Endodermal cell (in vitro differentiated cells): Measurements from ENCODE around the gene AKAP13. TPM values are rescaled to one million over a fixed set of nuclear protein-coding genes. Genes with fewer than 3 reads are reported as not detected.
A peak's percentile ranks its signal among the peaks of the same experiment; 100 is the strongest.

Source experiments
- DNase-seq: peaks from one replicate; pipeline ENCODE4 v3.0.0-alpha.2; 2017
- H3K27ac ChIP-seq: 2 replicates; pipeline ENCODE4 v1.5.1; 2013; ENCODE audit warnings: mild to moderate bottlenecking, low read depth, low read length, moderate library complexity
- H3K27me3 ChIP-seq: 2 replicates; pipeline ENCODE4 v1.6.1; 2013; ENCODE audit warnings: mild to moderate bottlenecking, low read length, moderate library complexity; ENCODE audit not compliant: insufficient read depth, control insufficient read depth, poor library complexity, severe bottlenecking
- H3K36me3 ChIP-seq: 2 replicates; pipeline ENCODE4 v1.7.0; 2013; ENCODE audit warnings: mild to moderate bottlenecking, low read length, moderate library complexity; ENCODE audit not compliant: control insufficient read depth, insufficient read depth
- H3K4me1 ChIP-seq: one replicate; pipeline ENCODE4 v1.7.0; 2013; ENCODE audit warnings: low read length; ENCODE audit not compliant: control insufficient read depth, insufficient read depth
- H3K4me3 ChIP-seq: 2 replicates; pipeline ENCODE4 v1.5.1; 2013; ENCODE audit warnings: mild to moderate bottlenecking, low read length, moderate library complexity
- H3K9ac ChIP-seq: 2 replicates; pipeline ENCODE4 v1.6.1; 2013; ENCODE audit warnings: mild to moderate bottlenecking, low read length, moderate library complexity; ENCODE audit not compliant: poor library complexity, severe bottlenecking; ENCODE audit errors: extremely low read depth
- H3K9me3 ChIP-seq: 2 replicates; pipeline ENCODE4 v1.6.1; 2013; ENCODE audit warnings: mild to moderate bottlenecking, low read length, moderate library complexity; ENCODE audit not compliant: control insufficient read depth
- H3K27ac Mint-ChIP-seq: 2 replicates; pipeline ENCODE4 v1.8.0; 2020; ENCODE audit warnings: mixed read lengths
- H3K27me3 Mint-ChIP-seq: 2 replicates; pipeline ENCODE4 v1.8.0; 2021; ENCODE audit warnings: mild to moderate bottlenecking, mixed read lengths; ENCODE audit not compliant: insufficient read depth
- H3K36me3 Mint-ChIP-seq: 2 replicates; pipeline ENCODE4 v1.8.0; 2020; ENCODE audit warnings: low read depth, mixed read lengths
- H3K4me1 Mint-ChIP-seq: 2 replicates; pipeline ENCODE4 v1.8.0; 2020; ENCODE audit warnings: mixed read lengths
- H3K4me3 Mint-ChIP-seq: 2 replicates; pipeline ENCODE4 v1.8.0; 2020; ENCODE audit warnings: mild to moderate bottlenecking, moderate library complexity, mixed read lengths
- H3K9me3 Mint-ChIP-seq: 2 replicates; pipeline ENCODE4 v1.8.0; 2020; ENCODE audit warnings: mild to moderate bottlenecking, mixed read lengths
- CTCF ChIP-seq: fragments of 200-600 bp; sonication (generic); conservative IDR thresholded peaks from 2 replicates; pipeline ENCODE4 v1.5.0; 2021; ENCODE audit warnings: antibody characterized with exemption, mild to moderate bottlenecking
- WGBS, 2 experiments: methylation state at CpG; one replicate each; pipeline versions ENCODE4 v1.1.5 to v1.1.7; 2013; ENCODE audit warnings: missing lambda C conversion rate in 2 of 2, mixed read lengths in 1 of 2; ENCODE audit not compliant: insufficient coverage in 1 of 2, insufficient read length in 1 of 2; 5-methylcytosine and 5-hydroxymethylcytosine counted together
- total RNA-seq, 2 donors: library from RNA; stranded (reverse); fragmentation: NEBNext Ultra II Directional in 1 of 2; extraction: Animal tissue kit (Norgen Biotek cat#: 25700) in 1 of 2; gene quantifications; 2 replicates in 1 of 2; 3 replicates in 1 of 2; pipeline ENCODE4 v1.2.1, GENCODE V29; 2021

The AKAP13 gene
- total RNA-seq, 2 donors from 2014 or later: 115 to 131 TPM

- DNase-seq: no peak
- Histone ChIP-seq H3K36me3 (peaks cover 31% of the 10 kb centered on the region), H3K9me3 (no peaks in the 10 kb centered on the region), H3K27me3 (no peaks in the 10 kb centered on the region), H3K27ac (no peak overlapping the region), H3K4me1 (peaks cover 23% of the 10 kb centered on the region), H3K4me3 (no peak overlapping the region), H3K9ac (no peak overlapping the region)
- no peak for TF ChIP-seq CTCF
- H3K27ac Mint-ChIP-seq: no peak overlapping the region
- H3K36me3 Mint-ChIP-seq: peaks cover 17% of the 10 kb centered on the region
- H3K4me3 Mint-ChIP-seq: no peak overlapping the region
- WGBS, 2 experiments: 80 to 86% methylated on average over 1 to 4 of the region's 4 CpGs
- no peaks in the 10 kb centered on the region for H3K27me3 Mint-ChIP-seq
- H3K9me3 Mint-ChIP-seq: no peaks in the 10 kb centered on the region
- peaks cover 30% of the 10 kb centered on the region for H3K4me1 Mint-ChIP-seq
Measured at GRCh38 chr15:85389772-85390171, 9.4 kb downstream of the AKAP13 start.

- no peak for DNase-seq
- no peak overlapping the region for H3K27ac ChIP-seq
- WGBS, 2 experiments: 83 to 95% methylated on average over 2 of the region's 2 CpGs
- peaks cover 10% of the 10 kb centered on the region for H3K36me3 ChIP-seq
- Mint-ChIP-seq H3K36me3 (peaks cover 2% of the 10 kb centered on the region), H3K27me3 (no peaks in the 10 kb centered on the region), H3K9me3 (no peaks in the 10 kb centered on the region), H3K4me1 (peaks cover 34% of the 10 kb centered on the region), H3K4me3 (no peak overlapping the region), H3K27ac (peak overlapping the region; percentile 53)
- no peaks in the 10 kb centered on the region for H3K27me3 ChIP-seq
- peaks cover 25% of the 10 kb centered on the region for H3K4me1 ChIP-seq
- no peak overlapping the region for H3K9ac ChIP-seq
- no peak for TF ChIP-seq CTCF
- H3K9me3 ChIP-seq: no peaks in the 10 kb centered on the region
- H3K4me3 ChIP-seq: peak overlapping the region; percentile 9
Measured at GRCh38 chr15:85393210-85393609, 12.8 kb downstream of the AKAP13 start.

- Histone ChIP-seq H3K4me1 (peaks cover 23% of the 10 kb centered on the region), H3K27ac (no peak overlapping the region), H3K4me3 (peak overlapping the region; percentile 21), H3K9ac (no peak overlapping the region), H3K9me3 (no peaks in the 10 kb centered on the region), H3K27me3 (no peaks in the 10 kb centered on the region), H3K36me3 (peaks cover 13% of the 10 kb centered on the region)
- WGBS, 2 experiments: 89 to 92% methylated on average over 1 of the region's 2 CpGs
- H3K9me3 Mint-ChIP-seq: no peaks in the 10 kb centered on the region
- H3K36me3 Mint-ChIP-seq: peaks cover 2% of the 10 kb centered on the region
- TF ChIP-seq CTCF: no peak
- no peak for DNase-seq
- H3K4me3 Mint-ChIP-seq: no peak overlapping the region
- H3K4me1 Mint-ChIP-seq: peaks cover 37% of the 10 kb centered on the region
- H3K27ac Mint-ChIP-seq: peak overlapping the region; percentile 33
- no peaks in the 10 kb centered on the region for H3K27me3 Mint-ChIP-seq
Measured at GRCh38 chr15:85394554-85395333, 14.3 kb downstream of the AKAP13 start.
